VCaP (cell line): Measurements from ENCODE around the gene LINC00237.

Experiments used
- H3K27ac ChIP-seq: fragments of 450-650 bp; 2 replicates; pipeline ENCODE4 v1.5.1; 2017
- CTCF ChIP-seq: fragments of 450-650 bp; conservative IDR thresholded peaks from 2 replicates; pipeline ENCODE4 v1.5.1; 2017; ENCODE audit warnings: mild to moderate bottlenecking, moderate library complexity

Gene LINC00237

GRCh38 chr20:21046413-21047070 is 59.6 kb downstream of the LINC00237 start:
- H3K27ac ChIP-seq = peak overlapping the region; percentile 56

More at GRCh38 chr20:21046413-21047070, 59.6 kb downstream of the LINC00237 start:
- TF ChIP-seq CTCF = no peak
